RPMI8226 (cell line): ENCODE data around the gene TC2N.
"Not testable (repeated sequence)": the region's sequence is repeated elsewhere in the genome, so short reads cannot be mapped to it uniquely, and the experiment has no call there.

Source experiments
- DNase-seq: peaks from one replicate; pipeline ENCODE4 v3.0.0-alpha.2; 2015

TC2N gene

DNA sequence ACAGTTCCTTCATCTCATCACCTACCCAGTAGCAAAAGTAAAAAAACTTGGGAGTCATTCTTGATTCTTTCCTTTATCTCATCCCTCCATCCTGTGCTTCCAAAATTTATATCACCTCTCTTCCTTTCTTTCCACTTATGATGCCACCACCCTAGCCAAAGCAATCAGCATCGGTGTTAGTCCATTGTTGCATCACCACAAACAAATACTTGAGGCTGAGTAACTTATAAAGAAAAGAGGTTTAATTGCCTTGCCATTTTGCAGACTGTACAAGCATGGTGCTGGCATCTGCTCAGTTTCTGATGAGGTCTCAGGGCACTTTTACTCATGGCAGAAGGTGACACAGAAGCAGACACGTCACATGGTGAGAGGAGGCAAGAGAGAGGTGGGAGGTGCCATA, 115.6 kb downstream of the TC2N start:
- no peak for DNase-seq

DNA sequence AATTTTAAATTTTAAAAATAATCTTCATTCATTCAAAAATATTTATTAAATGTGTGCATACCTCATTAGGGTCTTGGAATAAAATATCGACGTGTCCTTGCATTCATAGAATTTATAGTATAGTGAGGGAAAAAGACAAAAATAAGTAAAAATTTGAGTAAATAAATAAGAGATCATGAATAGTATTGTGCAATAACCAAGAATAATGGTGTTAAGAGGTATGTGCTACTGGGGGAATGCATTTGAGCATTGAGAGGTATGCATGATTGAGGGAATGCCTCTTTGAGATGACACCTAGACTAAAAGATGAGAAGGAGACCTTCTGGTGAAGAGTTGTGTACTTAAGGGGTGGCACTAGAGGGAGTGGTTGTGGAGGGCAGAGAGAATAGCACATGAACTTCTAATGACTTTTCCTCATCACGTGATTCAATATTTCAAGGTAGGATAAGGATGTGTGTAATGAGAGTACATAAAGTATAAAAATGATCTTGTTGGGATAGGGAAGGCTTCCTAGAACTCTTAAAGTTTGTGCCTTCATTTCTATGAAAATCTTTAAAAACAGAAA, 116.6 kb downstream of the TC2N start:
- no peak for DNase-seq

DNA sequence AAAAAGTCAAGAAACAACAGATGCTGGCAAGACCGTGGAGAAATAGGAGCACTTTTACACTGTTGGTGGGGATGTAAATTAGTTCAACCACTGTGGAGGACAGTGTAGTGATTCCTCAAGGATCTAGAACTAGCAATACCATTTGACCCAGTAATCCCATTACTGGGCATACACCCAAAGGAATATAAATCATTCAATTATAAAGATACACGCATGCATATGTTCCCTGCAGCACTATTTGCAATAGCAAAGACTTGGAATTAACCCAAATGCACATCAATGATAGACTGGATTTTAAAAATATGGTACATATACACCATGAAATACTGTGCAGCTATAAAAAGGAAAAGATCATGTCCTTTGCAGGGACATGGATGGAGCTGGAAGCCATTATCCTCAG, 117.5 kb downstream of the TC2N start:
- DNase-seq = no peak

DNA sequence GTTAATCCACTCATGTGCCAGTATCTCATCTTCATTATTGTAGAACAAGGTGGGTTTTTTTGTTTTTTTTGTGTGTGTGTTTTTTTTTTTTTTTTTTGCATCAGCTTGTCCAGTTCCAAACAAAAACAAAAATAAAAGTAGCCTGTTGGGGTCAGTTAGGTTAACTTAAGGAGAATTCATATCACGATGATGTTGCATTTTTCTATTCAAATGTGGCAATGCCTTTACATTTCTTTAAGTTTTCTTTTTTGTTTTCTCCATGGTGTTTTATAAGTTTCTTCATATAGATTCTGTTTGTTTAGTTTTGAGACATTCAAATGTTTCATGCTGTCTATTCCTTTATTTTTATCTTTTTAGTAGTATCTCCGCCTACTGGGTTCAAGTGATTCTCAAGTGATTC, 119.3 kb downstream of the TC2N start:
- DNase-seq = no peak

DNA sequence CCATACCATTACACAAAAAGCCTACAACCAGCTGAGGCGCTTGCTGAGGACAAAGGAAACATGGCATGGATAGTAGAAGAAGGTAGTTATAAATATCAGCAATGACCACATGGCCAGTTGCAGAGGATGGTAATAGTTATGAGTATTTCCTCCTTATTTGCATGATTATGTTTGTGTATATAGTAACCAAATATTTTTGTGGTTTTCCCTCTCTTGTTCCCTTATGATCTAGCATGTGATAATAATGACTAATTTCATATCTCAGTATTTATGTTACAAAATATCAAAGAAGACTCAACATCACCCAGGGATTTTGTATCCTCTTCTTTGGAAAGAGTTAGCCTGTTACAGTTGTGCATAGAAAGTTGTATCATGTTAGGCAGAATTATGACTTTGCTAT, 122.0 kb downstream of the TC2N start:
- no peak for DNase-seq

DNA sequence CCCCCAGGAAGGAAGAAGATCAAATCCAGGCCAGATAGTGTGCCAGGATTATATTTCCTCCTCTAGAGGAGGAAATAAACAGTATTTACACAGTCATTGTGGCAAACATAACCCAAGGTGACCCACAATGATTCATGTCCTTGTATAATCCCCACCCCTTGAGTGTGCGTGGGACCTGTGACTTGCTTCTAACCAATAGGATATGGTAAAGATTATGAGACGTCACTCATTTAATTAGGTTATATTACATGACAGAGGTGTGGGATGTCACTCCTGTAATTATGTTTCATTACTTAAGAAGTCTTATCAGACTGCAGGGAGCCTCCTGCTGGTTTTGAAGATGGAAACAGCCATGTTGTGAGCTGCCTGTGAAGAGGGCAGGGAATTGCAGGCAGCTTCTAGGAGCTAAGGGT, 123.3 kb downstream of the TC2N start:
- no peak for DNase-seq

DNA sequence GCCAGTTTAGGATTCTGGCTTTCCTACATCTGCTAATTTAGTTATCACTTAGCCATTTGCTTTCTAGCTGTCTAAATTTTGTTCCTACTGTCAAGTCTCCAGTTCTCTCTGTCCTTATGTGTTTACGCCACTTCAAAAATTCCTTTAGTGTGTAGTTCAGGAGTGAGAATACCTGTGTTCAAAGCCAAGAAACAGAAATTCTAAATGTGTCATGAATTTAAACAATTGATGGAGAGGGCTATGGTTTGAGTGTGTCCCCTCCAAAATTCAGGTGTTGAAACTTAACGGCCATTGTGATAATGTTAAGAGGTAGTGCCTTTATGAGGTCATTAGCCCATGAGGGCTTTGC, 124.1 kb downstream of the TC2N start:
- DNase-seq = no peak

DNA sequence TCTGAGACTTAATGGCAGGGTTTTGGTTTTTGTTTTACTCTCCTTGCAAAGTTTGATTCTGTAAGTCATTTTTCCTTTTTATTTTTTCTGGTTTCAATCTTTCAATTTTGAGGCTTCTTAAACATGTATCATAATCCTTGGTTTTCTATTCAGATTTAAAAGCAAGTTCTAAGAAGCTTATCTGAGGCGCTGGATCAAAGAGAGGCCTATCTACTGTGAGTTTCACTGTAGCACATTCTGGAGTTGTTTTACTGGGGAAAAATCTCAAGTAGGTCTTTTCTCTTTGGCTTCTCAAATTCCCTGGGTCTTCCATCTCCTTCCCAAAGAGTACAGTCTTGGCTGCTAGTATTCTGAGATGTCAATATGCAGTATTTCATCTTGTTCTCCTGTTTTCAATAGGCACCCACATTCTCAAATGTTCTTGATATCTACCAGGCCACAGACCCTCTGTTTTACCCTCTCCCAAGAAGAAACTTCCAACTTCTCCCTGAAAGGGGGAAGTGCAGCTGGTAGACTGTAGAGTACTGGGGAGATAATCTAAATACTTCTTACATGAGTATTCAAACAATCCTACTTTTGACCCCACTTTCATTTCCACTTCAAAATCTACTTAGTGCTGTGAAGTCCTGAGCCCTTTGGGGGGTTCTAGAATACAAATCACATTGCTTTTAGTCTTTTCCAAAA, 124.6 kb downstream of the TC2N start:
- no peak for DNase-seq

DNA sequence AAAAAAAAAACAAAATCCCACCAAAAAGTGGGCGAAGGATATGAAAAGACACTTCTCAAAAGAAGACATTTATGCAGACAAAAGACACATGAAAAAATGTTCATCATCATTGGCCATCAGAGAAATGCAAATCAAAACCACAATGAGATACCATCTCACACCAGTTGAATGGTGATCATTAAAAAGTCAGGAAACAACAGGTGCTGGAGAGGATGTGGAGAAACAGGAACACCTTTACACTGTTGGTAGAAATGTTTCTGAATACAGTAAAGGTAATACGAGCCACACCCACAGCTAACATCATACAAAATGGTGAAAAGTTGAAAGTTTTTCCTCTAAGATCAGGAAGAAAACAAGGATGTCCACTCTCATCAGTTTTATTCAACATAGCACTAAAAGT, 127.5 kb downstream of the TC2N start:
- not testable (repeated sequence) for DNase-seq

DNA sequence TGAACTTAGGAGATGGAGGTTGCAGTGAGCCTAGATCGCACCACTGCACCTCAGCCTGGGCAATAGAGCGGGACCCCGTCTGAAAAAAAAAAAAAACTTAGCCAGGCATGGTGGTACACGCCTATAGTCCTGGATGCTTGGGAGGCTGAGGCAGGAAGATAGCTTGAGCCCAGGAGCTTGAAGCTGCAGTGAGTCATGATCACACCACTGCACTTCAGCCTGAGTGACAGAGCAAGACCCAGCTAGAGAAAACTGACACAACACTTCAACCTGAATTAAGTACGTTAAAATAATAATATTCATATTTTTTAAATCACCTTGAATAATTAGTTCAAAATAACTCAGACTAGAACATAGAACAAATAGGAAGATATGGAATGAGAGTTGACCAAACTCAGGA, 129.7 kb downstream of the TC2N start:
- DNase-seq = no peak

DNA sequence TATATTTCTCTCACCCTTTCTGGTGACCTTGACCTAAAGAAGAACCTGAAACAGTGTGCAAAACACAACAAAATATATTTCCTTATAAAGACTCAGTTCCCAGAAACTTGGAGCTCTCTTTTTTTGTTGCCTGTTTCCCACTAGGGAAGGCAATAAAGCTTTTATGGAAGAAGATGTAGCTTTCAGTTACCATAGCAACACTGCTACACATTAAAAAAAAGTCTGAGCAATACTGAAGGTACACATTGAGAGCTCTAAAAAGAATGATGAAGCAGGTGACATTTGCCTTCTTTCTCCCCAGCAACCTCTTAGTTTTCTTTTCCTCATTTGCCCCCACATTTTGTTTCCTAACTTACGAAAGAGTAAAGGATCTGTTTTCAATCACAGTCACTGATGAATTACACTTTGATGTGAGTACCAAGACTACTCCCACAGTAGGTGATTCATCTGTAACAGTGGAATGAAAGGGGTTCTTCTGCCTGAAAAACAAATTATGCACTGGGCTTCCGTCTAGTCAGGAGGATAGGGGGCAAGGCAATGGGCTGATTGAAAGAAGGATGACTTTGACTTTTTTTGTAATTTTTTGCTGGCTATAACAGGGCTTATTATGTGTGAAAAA, 134.4 kb downstream of the TC2N start:
- DNase-seq = no peak

DNA sequence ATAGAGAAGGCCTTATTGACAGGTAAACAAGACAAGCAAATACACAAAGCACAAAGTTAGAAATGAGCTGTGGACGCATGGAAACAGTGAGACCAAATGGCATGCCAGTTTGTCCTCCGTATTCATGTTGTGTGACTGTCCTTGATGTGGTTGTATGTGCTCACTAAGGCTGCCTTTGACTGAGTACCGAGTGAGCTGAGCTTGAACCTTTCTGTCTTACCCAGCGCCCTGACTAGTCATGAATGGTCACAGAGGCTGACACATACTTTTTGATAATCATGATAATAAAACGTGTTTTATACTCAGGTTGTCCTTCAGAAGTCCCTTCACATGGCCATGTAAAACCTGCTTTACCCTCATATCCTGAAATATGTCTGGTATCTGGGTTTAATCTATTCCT, 134.9 kb downstream of the TC2N start:
- no peak for DNase-seq

DNA sequence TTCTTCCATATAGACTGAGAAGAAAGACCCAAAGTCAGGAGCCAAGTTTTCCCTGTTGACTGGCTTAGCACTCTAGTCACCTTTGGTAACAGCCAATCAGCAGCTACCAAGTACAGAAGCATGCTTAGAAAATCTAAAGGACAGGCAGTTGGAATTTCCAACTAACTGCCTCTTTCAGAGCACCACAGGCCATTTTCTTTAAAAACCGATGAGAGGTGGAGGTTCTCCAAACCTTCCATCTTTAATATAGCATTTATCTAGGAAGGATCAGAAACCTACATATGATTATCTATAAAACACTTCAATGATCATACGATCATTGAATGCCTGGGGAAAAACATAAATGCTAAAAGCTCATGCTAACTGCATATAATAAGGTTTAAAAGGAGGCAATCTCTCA, 135.3 kb downstream of the TC2N start, which contains the start of gene CATSPERB:
CATSPERB (minus strand) TSS at position 101 of the 400 bp plus-strand sequence. CDS start 2,607 bp downstream, outside the sequence.
- no peak for DNase-seq

DNA sequence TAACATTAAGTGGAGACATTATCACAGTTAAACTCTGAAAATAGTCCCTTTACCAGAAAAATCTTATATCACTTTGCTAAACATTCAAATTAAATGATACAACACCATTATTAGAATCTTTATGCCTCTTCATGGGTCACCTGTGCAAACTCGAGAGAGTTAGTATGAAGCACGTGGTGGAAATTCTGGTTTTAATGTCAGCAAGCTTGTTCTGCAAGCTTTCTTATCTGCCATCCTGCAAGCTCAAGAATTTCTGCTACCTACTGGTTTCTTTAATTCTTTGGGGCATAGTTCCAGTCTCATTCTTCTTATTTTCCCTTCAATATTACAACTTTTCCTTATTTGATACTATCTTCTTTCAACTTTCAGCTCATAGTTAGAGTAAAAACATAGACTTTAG, 136.3 kb downstream of the TC2N start:
- DNase-seq = no peak

DNA sequence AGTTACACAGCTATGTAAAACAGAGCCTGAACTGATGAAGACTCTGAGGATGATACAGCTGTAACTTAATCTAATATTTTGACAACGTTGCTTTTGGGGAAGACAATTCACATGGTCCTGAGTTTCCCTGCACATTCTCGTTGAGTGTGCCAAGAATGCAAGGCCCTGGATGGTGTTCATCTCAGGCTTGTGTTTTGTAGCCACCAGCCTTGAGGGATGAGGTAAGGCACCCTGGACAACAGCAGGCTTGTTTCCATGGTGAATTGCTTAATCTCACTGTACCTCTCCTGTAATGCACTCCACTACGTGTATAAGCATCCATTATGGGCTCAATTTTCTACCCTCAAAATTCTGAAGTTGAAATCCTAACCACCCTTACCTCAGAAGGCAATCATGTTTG, 137.6 kb downstream of the TC2N start:
- DNase-seq = no peak
